GM18517 (cell line): ENCODE measurements around the gene MYCBP2.
"Not testable (repeated sequence)": the region's sequence is repeated elsewhere in the genome, so short reads cannot be mapped to it uniquely, and the experiment has no call there.

ENCODE experiments used
- ATAC-seq: cut with Tn5 transposase; IDR thresholded peaks from one replicate; pipeline ENCODE4 v1.9.1; 2021; ENCODE audit warnings: mild to moderate bottlenecking, moderate library complexity; ENCODE audit not compliant: unreplicated experiment

MYCBP2 gene

GRCh38 chr13:77215543-77215942, 111.4 kb downstream of the MYCBP2 start:
- no peak for ATAC-seq

GRCh38 chr13:77213644-77214043, 113.2 kb downstream of the MYCBP2 start:
- no peak for ATAC-seq

- ATAC-seq: no peak
Measured at GRCh38 chr13:77207943-77208342, 119.0 kb downstream of the MYCBP2 start.

- ATAC-seq: not testable (repeated sequence)
Measured at GRCh38 chr13:77198995-77199394, 127.9 kb downstream of the MYCBP2 start.

GRCh38 chr13:77196052-77196618, 130.8 kb downstream of the MYCBP2 start:
- ATAC-seq: no peak

GRCh38 chr13:77190349-77190958, 136.4 kb downstream of the MYCBP2 start:
- ATAC-seq: no peak

- ATAC-seq: no peak
Measured at GRCh38 chr13:77185721-77186120, 141.2 kb downstream of the MYCBP2 start.

- ATAC-seq: peak; percentile 98
Measured at GRCh38 chr13:77184455-77184854, 142.4 kb downstream of the MYCBP2 start.

GRCh38 chr13:77180011-77180410, 146.9 kb downstream of the MYCBP2 start:
- ATAC-seq: no peak

- ATAC-seq: no peak
Measured at GRCh38 chr13:77177646-77178045, 149.2 kb downstream of the MYCBP2 start.

GRCh38 chr13:77176350-77176749, 150.5 kb downstream of the MYCBP2 start:
- no peak for ATAC-seq

- no peak for ATAC-seq
Measured at GRCh38 chr13:77172650-77173049, 154.2 kb downstream of the MYCBP2 start.

GRCh38 chr13:77171451-77171850, 155.4 kb downstream of the MYCBP2 start:
- ATAC-seq: no peak

GRCh38 chr13:77168237-77168636, 158.7 kb downstream of the MYCBP2 start:
- ATAC-seq: no peak

GRCh38 chr13:77150651-77151050, 176.2 kb downstream of the MYCBP2 start:
- ATAC-seq: no peak

GRCh38 chr13:77143431-77143830, 183.5 kb downstream of the MYCBP2 start:
- no peak for ATAC-seq

- ATAC-seq: no peak
Measured at GRCh38 chr13:77139306-77139705, 187.6 kb downstream of the MYCBP2 start.

GRCh38 chr13:77138813-77139212, 188.1 kb downstream of the MYCBP2 start:
- no peak for ATAC-seq

GRCh38 chr13:77136902-77137420, 189.9 kb downstream of the MYCBP2 start:
- no peak for ATAC-seq

GRCh38 chr13:77124423-77124822, 202.5 kb downstream of the MYCBP2 start:
- no peak for ATAC-seq

- no peak for ATAC-seq
Measured at GRCh38 chr13:77118134-77118533, 208.8 kb downstream of the MYCBP2 start.

- no peak for ATAC-seq
Measured at GRCh38 chr13:77114271-77114670, 212.6 kb downstream of the MYCBP2 start.

- no peak for ATAC-seq
Measured at GRCh38 chr13:77113496-77113895, 213.4 kb downstream of the MYCBP2 start.
